Myocyte (in vitro differentiated cells): Measurements from ENCODE around the gene CCN5. TPM values are rescaled to one million over a fixed set of nuclear protein-coding genes. Genes with fewer than 3 reads are reported as not detected.
"Not testable (repeated sequence)": the region's sequence is repeated elsewhere in the genome, so short reads cannot be mapped to it uniquely, and the experiment has no call there.

Source experiments
- DNase-seq: peaks from one replicate; pipeline ENCODE4 v3.0.0-alpha.2; 2012; ENCODE audit warnings: low read depth
- total RNA-seq: library from RNA; depleted of rRNA; stranded (reverse); fragments of >200 nt; gene quantifications from 2 replicates; pipeline ENCODE4 v1.2.3, GENCODE V29; 2014

The CCN5 gene
- total RNA-seq, 1 donor from 2014 or later: 0.19 TPM

DNA sequence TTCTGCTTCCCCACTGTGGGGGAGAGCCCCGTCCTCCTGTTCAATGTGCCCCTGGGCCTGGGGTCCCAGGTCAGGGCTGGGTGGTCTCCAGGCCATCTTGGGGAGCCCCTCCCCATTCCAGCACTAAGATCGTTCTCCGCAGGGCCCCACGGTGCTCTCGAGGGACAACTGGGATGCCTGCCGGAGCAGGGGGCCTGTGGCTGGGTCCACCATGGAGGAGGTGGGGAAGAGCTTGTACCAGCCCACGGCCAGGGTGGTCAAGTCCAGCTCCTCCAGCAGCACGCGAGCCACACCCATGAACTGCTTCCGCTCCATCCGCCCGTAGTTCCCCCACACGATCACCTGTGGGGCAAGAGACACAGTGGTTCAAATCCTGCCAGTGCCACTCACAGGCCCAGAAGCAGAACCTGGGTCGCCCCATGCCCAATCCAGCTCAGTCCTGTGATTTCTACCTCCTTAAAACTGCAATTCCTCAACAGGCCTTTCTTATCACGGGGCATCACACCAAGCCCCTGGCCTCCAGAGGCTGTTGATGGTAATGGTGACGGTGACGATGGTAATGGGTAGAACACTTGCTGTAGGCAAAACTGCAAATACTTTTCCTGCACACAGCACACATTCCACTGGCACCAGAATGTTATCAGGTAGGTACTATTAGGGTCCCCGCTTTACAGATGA, 41.0 kb downstream of the CCN5 start:
- DNase-seq: no peak

DNA sequence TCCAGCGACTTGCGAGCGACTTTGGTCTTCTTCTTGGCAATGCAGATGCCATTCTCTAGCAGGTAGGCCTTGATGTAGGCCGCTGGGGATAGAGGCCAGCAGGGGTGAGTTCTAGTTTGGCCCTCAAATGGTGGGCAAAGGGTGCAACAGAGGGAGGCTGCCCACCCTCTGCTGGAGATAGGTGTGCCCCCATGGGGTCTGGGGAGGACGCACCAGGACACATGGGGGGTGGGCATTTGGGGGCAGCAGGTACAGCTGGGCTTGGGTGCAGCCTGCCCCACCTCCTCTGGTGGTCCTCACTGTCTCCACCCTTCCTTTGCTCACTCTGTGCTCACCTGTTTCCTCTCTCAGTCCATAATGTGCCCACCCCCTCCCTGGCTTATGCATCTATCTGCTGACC, 41.8 kb downstream of the CCN5 start:
- no peak for DNase-seq

DNA sequence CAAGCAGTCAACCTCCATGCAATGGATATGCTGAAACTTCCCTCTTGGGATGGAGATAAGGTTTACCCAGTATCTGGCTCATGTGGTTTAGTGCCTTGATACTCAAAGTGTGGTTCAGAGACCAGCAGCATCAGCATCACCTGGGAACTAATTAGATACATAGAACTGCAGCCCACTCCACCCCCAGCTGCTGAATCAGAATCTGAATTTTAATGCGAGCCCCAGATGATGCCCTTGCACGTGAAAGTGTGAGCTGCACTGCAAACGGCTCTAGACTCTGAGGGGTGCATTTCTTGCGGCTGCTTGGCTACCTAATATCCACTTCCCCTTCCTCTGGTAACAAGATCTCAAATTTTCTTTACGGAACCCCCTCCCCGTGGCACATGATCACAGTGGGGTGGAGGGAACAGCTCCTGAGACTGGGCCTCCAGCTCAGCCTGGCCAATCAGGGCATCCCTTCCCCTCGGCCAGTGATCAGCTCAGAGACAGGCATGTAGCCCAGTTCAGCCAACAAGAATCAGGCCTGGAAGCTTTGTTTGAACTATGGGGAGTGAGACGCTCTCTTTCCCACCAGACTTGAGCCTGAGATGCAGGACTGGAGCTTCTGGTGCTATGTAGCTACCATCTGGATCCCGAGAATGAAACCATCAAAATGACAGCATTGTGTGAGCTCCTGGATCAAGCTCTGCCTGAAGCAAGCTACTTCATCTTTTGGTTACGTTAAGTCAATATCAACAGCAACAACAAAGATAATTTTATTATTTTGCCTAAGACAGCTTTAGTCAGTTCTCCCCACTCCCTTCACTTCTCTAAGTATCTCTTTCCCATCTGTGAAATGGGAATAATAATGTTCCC, 43.3 kb downstream of the CCN5 start:
- no peak for DNase-seq

DNA sequence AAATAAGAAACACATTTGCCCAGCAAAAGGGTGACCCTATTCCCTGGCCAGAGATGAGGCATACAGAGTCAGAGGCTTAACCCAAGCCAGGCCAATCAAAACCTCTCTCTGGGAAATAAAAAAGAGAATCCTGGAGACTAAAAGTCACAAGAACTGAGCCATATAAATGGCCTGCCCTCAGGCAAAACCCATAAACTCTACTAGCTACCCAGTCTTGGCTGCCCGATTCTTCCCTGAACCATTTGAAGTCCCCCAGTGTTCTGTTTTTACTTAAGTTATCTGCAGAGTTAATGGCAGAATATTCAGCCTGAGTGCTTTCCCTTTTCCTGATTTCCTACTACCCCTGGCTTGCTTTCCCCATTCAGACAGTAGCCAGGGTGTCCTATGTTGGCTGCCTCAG, 44.4 kb downstream of the CCN5 start:
- DNase-seq: no peak

DNA sequence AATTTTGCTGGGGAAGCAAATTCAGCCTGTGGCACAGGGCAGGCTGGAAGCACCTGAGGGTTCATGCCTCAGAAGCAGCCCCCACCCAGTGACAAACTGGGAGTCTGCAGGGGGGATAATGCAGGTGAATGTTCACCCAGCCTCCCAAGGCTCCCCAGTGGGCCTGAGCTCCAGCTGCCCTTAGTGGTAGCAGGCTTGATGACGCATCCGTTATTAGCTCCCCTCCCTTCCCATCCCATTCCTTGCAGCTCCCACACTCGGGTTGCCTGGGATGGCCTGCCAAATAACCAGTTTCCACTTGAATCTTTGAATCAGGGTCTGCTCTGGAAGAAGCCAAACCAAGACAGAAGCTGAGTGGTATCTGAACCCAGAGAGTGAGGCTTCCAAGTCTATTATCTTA, 46.3 kb downstream of the CCN5 start:
- DNase-seq: no peak

DNA sequence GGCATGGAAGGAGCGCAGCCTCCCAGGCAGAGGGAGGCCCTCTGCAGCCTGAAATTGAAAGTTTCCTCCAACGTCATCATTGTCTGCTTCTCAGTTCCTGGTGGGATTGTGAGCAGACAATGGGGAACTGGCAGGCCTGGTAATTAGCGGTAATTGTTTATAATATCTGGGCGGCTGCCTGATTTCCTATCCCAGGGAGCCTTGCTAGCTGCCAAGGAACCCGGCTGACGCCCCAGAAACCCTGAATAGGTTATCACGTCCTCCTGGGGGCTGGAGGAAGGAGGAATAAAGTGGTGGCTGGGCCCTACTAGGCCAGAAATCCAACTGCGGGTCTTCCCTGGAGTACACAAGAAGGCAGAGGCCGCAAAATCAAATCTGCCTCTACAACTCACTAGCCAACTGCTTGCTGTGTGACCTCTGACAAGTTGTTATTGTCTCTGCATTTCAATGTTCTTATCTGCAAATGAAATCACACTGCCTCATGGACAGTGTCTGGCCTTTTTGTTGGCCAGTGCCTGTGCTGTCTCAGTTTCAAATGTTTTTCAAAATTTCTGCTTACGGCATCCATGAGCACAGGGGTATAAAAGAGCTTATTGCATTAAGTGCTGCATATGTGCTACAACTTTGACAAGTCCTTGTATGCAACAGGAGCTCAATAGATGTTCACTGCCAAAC, 47.4 kb downstream of the CCN5 start:
- DNase-seq: no peak

DNA sequence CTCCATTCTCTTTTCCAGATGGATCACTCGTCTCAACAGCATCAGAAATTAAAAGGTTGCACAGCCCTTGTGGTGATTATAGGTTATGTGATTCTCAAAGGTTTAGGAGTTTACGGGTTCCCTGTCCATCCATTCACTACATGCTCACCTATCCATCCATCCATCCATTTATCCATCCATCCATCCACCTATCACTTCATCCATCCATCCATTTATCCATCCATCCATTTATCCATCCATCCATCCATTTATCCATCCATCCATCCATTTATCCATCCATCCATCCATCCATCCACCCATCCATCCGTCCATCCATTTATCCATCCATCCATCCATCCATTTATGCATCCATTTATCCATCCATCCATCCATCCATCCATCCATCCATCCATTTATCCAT, 48.6 kb downstream of the CCN5 start:
- DNase-seq: not testable (repeated sequence)

DNA sequence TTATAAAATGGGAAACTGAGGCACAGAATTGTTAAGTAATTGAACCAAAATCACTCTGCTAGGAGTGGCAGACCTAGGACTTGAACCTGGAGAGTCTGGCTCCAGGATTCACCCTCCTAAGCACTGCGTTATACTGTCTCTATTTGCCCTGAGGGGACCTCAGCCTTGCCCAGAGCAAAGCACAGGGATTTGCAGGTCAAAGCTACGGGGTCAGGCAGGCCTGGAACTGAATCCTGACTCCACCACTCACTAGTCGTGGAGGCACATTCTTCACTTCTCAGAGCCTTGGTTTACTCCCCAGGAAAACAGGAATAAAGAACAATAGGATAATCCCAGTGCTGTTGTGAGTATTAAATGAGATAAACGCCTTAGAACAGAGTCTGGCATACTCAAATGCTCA, 49.9 kb downstream of the CCN5 start:
- DNase-seq: no peak

DNA sequence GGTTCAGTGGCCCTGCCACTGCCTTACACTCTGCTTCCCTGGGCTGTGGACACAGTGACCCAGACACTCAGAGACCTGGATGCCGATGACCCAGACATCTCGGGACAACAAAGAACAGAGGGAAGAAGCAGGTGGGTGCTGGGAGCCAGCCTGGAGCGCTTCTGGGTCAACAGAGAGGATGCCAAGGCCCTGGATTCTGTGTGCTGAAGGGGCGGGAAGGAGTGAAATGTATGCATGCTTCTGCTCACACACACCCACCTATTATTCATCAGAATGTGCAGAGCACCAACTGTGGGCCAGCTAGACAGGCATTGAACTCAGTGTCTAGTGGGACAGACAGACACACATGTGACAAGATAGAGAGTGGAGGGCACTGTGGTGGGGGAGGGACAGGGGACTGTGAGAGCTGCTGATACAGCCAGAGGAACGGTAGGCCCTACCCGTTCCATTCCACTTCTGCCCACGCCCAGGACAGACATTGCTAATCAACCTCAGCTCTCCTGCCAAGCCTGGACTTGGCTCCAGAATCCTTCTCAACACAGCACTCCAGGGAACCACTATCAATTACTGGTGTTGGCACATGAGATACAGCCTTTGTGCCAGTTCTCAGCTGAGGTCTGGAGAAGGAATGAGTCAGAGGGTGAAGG, 50.7 kb downstream of the CCN5 start:
- no peak for DNase-seq

DNA sequence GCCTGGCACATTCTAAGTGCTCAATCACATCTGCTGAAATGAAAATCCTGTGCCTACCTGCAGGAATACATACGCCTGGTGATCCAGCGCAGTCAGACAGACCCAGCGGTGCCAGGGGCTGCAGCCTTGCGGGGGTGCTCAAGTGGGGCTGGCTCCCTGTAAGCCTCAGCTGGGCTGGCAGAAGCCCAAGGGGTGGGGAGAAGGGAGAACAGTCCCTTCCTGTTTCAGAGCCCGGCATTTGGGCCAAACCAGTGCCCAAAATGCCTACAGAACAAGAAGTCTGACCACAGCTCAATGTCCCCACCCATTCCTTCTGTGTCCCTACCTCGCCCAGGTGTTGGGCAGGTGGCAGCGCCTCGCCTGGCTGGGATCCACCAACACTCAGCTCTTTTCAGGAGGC, 53.1 kb downstream of the CCN5 start:
- no peak for DNase-seq

DNA sequence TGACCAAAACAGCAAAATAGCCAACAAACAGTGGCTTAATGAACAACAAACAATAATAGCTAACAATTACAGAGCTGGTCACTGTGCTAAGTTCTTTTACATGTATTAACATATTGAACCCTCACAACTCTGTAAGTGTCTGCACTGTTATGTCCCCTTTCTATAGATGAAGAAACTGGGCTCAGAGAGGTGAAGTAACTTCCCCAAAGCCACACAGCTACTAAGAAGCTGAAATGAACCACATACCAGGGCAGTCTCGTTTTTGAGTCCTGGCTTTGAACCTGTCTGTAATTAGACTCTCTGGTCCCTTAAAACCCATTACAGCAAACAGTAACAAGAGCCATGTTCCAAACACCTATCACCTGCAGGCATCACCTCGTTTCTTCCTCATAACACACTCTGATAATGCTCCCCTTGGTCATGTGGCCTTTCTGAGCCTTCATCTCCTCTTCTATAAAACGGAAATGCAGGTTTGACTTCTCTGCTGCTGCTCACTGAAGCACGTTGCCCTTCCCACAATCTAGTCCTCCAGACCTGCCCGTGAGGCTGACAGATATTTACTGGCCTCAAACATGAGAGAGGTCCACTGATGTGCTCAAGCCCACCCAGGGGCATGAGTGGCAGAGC, 53.8 kb downstream of the CCN5 start:
- DNase-seq: no peak

DNA sequence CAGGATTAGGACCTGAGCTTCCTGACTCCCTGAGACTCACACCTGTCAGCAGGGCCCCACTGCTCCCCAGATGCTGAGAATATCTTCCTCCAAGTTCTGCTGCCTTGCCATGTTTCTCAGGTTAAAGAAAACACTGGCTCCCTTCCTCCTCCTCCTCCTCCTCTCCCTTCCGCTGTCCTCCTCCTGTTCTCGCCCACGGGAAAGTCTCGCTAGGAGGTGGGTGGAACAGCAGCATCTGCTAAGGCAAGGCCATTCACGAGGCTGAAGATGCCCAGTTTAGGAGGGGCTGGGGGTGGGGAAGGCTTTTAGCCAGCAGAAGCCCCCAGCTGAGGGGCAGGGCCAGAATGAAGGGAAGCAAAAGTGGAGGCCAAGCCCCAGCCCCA, 54.3 kb downstream of the CCN5 start:
- DNase-seq: no peak

DNA sequence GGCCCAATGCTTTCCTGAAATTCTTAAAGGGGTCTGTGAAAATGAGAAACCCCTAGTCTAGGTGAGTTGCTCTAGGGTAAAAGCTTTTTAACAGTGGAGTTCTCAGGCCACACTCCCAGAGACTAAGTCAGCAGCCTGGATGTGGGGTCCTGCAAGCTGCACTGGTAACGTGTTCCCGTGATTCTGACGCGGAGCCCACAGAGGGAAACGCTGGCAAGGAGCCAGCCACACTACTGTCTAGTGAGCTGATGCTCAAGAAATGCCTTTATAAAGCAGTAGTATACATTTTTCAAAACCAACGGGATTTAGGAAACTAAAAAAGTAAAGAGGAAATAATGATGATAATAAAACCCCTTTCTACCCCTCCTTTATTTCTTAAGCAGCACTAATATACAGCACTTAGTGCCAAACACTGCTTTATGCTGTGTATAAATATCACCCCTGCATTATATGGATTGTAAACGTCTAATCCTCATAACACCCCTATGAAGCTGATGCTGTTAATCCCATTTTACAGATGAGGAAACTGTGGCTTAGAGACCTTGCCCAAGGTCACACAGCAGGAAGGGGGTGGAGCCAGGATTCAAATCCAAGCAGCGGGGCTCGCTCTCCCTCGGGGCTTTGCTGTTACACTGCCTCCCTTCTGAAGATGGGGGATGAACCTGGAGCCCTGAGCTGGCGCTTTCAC, 55.5 kb downstream of the CCN5 start:
- no peak for DNase-seq

DNA sequence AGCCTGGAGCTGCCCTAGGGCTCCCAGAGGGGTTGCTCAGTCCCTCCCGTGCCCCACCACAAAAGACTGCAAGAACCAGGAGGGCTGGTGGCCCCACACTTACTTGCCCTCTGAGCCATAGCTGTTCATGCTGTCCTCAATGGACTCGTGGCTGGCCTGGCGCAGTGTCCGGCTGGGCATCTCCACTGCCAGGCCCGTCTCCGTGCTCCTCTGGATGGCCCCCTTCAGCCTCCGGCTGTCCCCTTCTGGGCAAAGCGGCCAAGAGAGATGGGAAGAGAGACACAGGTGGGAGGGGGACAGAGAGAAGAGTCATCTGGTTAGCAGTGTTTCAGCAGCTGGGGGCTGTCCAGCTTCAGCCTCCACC, 56.0 kb downstream of the CCN5 start:
- DNase-seq: no peak

DNA sequence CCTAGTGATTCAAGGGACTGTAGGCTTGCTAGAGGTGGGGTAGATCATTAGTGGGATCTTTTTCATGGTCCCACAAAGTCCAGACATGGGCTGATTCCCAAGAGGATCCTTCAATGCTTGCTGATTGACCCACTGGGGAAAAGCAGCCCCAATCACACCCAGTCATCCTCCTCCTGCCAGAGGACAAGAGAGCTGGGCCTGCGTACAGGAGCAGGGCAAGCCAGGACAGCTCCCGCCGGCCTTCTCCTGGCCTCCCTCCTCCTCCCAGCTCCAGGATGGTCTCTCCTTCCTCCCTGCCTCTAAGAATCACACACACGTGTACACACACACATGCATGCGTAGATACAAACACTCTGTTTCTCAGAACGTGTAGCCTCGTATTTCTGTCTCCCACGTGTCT, 57.5 kb downstream of the CCN5 start:
- DNase-seq: no peak

DNA sequence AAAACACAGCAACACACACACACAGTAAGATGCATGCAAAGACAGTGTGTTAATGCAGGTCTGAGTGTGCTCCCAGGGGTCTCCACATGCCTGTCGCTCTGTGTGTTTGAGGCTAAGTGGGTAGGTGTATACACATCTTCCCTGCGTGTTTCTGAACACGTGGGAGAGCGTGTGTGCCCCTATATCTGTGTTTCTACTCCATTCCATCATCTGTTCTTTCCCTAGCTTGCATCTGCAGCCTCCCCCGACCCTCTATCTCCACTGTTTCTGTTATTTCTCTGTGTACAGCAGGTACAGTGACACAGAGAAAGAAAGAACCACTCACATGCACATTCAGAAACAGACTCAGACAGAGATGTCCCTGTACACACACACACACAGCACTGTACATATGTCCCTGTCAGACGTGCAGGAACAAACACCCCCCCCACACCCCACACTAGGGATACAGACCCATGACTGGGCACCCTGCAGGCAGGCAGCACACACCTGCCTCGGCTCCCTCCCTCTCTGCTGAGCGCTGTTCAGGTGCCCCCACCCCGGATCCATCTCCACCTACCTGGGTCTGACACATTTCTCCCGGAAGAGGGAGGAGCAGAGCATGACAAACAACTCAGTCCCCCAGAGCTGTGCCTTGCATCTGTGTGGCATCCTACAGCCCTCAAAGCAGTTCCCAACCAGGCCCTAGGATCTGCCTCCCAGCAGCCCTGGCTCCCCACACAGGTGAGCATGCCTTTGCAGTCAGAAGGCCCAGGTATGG, 58.1 kb downstream of the CCN5 start:
- no peak for DNase-seq

DNA sequence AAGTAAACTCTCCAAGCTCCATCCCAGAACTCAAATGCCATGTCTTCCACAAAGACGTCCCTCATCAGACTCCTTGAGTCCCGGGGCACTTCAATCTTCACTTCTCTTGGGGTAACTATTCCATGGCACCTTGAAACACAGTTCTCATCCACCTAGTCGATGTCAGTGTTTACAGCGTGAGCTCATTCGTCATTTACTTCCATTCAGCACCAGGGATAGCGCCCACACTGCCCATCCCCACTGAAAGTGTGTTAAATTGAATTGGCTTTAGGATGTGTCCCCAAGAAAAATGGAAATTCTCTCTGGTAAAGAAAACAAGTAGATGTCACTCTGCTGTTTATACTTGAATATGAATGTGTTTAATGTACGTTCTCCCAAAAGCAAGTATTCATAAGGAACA, 61.8 kb downstream of the CCN5 start:
- peak; percentile 57 for DNase-seq
